Measurements from ENCODE around the gene CABP2.
"Not testable (repeated sequence)": the region's sequence is repeated elsewhere in the genome, so short reads cannot be mapped to it uniquely, and the experiment has no call there.

CABP2 gene

DNA sequence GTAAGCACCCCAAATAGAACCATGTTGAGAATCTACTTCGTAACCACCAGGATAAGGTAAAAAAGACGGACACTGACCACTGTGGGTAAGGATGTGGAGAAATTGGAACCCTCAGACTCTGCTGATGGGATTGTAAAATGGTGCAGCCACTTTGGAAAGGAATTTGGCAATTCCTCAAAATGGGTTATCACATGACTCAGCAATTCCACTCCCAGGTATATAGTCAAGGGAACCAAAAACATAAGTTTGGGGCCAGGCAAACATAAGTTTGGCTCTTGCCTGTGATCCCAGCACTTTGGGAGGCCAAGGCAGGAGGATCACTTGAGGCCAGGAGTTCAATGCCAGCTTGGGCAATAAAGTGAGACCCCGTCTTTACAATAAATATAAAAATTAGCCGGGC lies 5.1 kb upstream of the CABP2 start:
- H3K4me3 ChIP-seq = no peak overlapping the region
- no peaks in the 10 kb centered on the region for H3K4me1 ChIP-seq
- in situ Hi-C loops (cut with MboI; ENCODE audit: low sequenced_read_pairs) = no loop called here
- no peak for DNase-seq (ENCODE audit: low spot score in 2 of 2)
- H3K36me3 ChIP-seq (replicated peaks) = no peaks in the 10 kb centered on the region
- H3K27me3 ChIP-seq (ENCODE audit: low read depth) = no peaks in the 10 kb centered on the region
- H3K9me3 ChIP-seq = peaks cover 10% of the 10 kb centered on the region

DNA sequence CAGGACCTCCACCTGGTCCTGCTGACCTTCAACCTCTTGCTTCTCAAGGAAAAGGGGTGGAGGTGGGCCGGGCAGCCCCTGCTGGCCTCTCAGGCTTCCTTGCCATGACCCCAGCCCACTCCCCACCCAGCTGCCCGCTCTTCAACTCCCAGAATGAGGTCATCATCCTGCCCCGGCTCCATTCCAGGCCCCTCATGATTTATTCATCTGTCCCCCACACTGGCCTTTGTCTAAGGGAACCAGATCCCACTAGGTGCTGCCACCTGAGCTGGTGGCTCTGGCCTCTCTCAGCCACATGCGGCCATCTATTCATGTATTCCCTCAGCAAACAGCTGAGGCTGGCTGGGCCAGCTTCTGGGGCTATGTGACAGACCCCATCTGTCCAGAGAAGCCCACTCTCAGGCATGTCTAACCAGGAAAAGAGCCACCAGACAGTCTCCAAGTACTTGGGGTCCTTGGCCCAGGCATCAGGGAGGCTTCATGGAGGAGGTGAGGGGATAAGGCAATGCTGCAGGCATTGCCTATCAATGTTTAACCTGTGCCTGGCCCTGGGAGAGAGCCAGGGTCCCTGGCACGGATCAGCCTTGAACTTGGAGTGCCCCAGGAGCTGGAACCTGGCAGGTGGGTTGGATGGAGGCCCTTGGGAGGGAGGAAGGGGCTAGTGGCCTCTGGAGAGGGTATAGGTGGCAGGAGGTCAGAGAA lies 2.2 kb upstream of the CABP2 start:
- Histone ChIP-seq H3K4me3 (no peak overlapping the region), H3K9me3 (peaks cover 5% of the 10 kb centered on the region), H3K4me1 (no peaks in the 10 kb centered on the region), H3K36me3 (replicated peaks) (no peaks in the 10 kb centered on the region), H3K27me3 (ENCODE audit: low read depth) (no peaks in the 10 kb centered on the region)
- DNase-seq (ENCODE audit: low spot score in 2 of 2) = no peak
- in situ Hi-C loops (cut with MboI; ENCODE audit: low sequenced_read_pairs) = no loop called here

DNA sequence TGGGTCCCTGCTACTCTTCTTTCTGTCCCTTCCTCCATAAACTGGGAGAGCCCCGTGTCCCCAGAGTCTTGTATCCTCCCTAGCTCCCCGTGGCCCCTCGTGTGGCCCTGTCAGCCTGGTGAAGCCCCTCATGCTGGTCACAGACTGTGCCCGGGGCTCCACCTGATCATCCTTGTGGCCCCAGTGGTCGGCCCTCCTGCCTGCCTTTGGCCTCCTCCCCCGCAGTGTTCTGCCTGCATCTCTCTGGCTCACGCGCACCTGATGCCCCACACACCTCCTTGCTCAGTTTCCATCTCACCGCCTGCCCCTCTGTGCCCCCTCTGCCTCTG lies 1.2 kb upstream of the CABP2 start:
- no peak overlapping the region for H3K4me3 ChIP-seq
- no peaks in the 10 kb centered on the region for H3K27me3 ChIP-seq (ENCODE audit: low read depth)
- in situ Hi-C loops (cut with MboI; ENCODE audit: low sequenced_read_pairs) = no loop called here
- no peak for DNase-seq (ENCODE audit: low spot score in 2 of 2)
- H3K36me3 ChIP-seq (replicated peaks) = no peaks in the 10 kb centered on the region
- H3K4me1 ChIP-seq = no peaks in the 10 kb centered on the region
- H3K9me3 ChIP-seq = peaks cover 4% of the 10 kb centered on the region

DNA sequence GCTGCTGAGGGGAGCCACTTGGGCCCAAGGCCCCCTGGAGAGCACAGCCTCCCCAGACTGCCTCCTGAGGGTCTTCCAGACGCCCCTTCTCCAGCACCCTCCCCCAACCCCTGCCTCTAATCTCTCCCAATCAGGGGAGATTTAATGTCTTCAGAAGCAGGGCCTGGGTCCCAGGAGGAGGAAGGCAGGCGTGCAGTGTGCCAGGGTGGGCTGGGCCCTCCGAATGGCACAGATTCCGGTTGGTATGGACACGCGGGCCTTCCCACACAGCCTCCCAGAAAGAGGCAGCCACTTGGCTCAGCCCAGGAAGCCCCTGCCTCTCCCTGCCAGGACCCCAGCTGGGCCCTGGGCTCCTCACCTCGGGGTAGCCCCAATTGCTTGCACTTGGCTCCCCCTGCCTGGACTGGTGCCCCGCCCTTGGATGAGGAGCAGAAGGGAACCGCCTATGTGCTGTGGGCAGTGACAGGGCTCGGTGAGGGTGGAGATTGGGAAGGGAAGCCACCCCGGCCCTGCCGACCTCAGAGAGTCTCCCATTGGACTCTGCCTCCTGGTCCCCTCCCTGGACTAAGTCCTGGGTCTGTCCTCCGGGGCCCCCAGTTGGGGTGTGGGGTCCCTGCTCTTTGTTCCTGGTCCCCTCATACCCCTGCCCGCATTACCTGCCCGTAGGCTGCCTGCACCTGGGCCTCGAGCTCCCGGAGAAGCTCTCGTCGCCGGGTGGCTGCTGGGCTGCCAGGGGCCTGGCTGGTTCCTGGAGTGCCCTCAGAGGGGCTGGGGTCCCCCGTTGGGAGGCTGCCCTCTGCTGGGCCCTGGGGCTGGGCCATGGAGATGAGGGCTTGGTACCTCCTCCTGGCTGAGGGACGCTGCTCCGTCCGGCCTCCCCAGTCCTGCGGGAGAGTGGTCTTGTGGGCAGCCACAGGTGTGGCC lies 572 bp upstream of the CABP2 start:
- Histone ChIP-seq H3K4me3 (no peak overlapping the region), H3K36me3 (replicated peaks) (no peaks in the 10 kb centered on the region), H3K9me3 (no peaks in the 10 kb centered on the region), H3K4me1 (no peaks in the 10 kb centered on the region), H3K27me3 (ENCODE audit: low read depth) (no peaks in the 10 kb centered on the region)
- in situ Hi-C loops (cut with MboI; ENCODE audit: low sequenced_read_pairs) = no loop called here
- DNase-seq (ENCODE audit: low spot score in 2 of 2) = no peak

GRCh38 chr11:67522338-67522737 lies 908 bp downstream of the CABP2 start:
- no peak overlapping the region for H3K4me3 ChIP-seq
- no peaks in the 10 kb centered on the region for H3K27me3 ChIP-seq (ENCODE audit: low read depth)
- DNase-seq (ENCODE audit: low spot score in 2 of 2) = no peak
- no peaks in the 10 kb centered on the region for H3K9me3 ChIP-seq
- in situ Hi-C loops (cut with MboI; ENCODE audit: low sequenced_read_pairs) = no loop called here
- no peaks in the 10 kb centered on the region for H3K36me3 ChIP-seq (replicated peaks)
- no peaks in the 10 kb centered on the region for H3K4me1 ChIP-seq

GRCh38 chr11:67521924-67522323 lies 1.3 kb downstream of the CABP2 start:
- DNase-seq (ENCODE audit: low spot score in 2 of 2) = no peak
- Histone ChIP-seq H3K27me3 (ENCODE audit: low read depth) (no peaks in the 10 kb centered on the region), H3K4me3 (no peak overlapping the region), H3K9me3 (no peaks in the 10 kb centered on the region), H3K4me1 (no peaks in the 10 kb centered on the region), H3K36me3 (replicated peaks) (no peaks in the 10 kb centered on the region)
- in situ Hi-C loops (cut with MboI; ENCODE audit: low sequenced_read_pairs) = no loop called here

- no peaks in the 10 kb centered on the region for H3K27me3 ChIP-seq (ENCODE audit: low read depth)
- no peaks in the 10 kb centered on the region for H3K36me3 ChIP-seq (replicated peaks)
- no peak overlapping the region for H3K4me3 ChIP-seq
- H3K4me1 ChIP-seq = no peaks in the 10 kb centered on the region
- DNase-seq (ENCODE audit: low spot score in 2 of 2) = no peak
- H3K9me3 ChIP-seq = no peaks in the 10 kb centered on the region
- in situ Hi-C loops (cut with MboI; ENCODE audit: low sequenced_read_pairs) = no loop called here
Measured at GRCh38 chr11:67520856-67521824, 2.1 kb downstream of the CABP2 start.

GRCh38 chr11:67519726-67520125 lies 3.5 kb downstream of the CABP2 start:
- no peak overlapping the region for H3K4me3 ChIP-seq
- H3K9me3 ChIP-seq = no peaks in the 10 kb centered on the region
- H3K4me1 ChIP-seq = no peaks in the 10 kb centered on the region
- no peaks in the 10 kb centered on the region for H3K36me3 ChIP-seq (replicated peaks)
- in situ Hi-C loops (cut with MboI; ENCODE audit: low sequenced_read_pairs) = no loop called here
- no peak for DNase-seq (ENCODE audit: low spot score in 2 of 2)
- H3K27me3 ChIP-seq (ENCODE audit: low read depth) = no peaks in the 10 kb centered on the region

- in situ Hi-C loops (cut with MboI; ENCODE audit: low sequenced_read_pairs) = no loop called here
- Histone ChIP-seq H3K36me3 (replicated peaks) (no peaks in the 10 kb centered on the region), H3K4me1 (no peaks in the 10 kb centered on the region), H3K9me3 (no peaks in the 10 kb centered on the region), H3K27me3 (ENCODE audit: low read depth) (peaks cover 5% of the 10 kb centered on the region; the same call in 1 of the 2 replicates), H3K4me3 (no peak overlapping the region)
- DNase-seq (ENCODE audit: low spot score in 2 of 2) = no peak
Measured at GRCh38 chr11:67517784-67518552, 5.3 kb downstream of the CABP2 start.

DNA sequence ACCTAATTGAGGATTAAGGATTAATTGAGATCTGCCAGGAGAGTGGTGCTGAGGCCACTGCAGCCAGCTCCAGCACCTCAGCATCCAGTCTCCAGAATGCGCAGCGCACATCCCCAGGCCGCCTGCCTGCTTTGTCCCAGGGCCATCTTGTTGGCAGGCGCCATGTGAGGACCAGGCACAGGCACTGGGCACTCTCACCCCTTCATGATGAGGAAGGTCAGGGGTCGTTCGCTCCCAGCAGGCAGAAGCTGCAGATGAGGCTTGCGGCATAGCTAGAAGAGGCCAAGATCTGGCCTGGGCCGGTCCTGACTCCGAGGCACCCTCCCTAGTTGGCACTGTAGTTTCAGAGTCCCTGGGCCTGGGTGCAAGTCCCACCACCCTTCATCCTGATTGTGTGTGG lies 6.4 kb downstream of the CABP2 start:
- H3K9me3 ChIP-seq = no peaks in the 10 kb centered on the region
- H3K27me3 ChIP-seq (ENCODE audit: low read depth) = peaks cover 5% of the 10 kb centered on the region; the same call in 1 of the 2 replicates
- no peak for DNase-seq (ENCODE audit: low spot score in 2 of 2)
- no peaks in the 10 kb centered on the region for H3K36me3 ChIP-seq (replicated peaks)
- no peaks in the 10 kb centered on the region for H3K4me1 ChIP-seq
- in situ Hi-C loops (cut with MboI; ENCODE audit: low sequenced_read_pairs) = no loop called here
- H3K4me3 ChIP-seq = no peak overlapping the region

GRCh38 chr11:67514116-67514515 lies 9.1 kb downstream of the CABP2 start:
- Histone ChIP-seq H3K4me3 (no peak overlapping the region), H3K9me3 (no peaks in the 10 kb centered on the region), H3K36me3 (replicated peaks) (no peaks in the 10 kb centered on the region), H3K27me3 (ENCODE audit: low read depth) (peaks cover 9% of the 10 kb centered on the region), H3K4me1 (peaks cover under 1% of the 10 kb centered on the region; the same call in 1 of the 2 replicates)
- in situ Hi-C loops (cut with MboI; ENCODE audit: low sequenced_read_pairs) = no loop called here
- DNase-seq (ENCODE audit: low spot score in 2 of 2) = no peak

DNA sequence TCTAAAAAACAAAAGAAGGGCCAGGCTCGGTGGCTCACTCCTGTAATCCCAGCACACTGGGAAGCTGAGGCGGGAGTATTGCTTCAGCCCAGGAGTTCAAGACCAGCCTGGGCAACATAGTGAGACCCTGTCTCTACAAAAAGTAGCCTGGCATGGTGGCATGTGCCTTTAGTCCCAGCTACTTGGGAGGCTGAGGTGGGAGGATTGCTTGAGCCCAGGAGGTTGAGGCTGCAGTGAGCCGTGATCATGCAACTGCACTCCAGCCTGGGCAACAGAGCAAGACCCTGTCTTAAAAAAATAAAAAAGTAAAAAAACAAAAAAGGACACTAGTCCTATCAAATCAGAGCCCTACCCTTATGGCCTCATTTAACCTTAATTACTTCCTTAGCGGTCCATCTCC lies 11.7 kb downstream of the CABP2 start:
- H3K9me3 ChIP-seq; H3K27me3 ChIP-seq (ENCODE audit: low read depth); H3K36me3 ChIP-seq (replicated peaks); DNase-seq (ENCODE audit: low spot score in 2 of 2); H3K4me3 ChIP-seq; in situ Hi-C loops (cut with MboI; ENCODE audit: low sequenced_read_pairs): not testable (repeated sequence)
- H3K4me1 ChIP-seq = peaks cover 17% of the 10 kb centered on the region

DNA sequence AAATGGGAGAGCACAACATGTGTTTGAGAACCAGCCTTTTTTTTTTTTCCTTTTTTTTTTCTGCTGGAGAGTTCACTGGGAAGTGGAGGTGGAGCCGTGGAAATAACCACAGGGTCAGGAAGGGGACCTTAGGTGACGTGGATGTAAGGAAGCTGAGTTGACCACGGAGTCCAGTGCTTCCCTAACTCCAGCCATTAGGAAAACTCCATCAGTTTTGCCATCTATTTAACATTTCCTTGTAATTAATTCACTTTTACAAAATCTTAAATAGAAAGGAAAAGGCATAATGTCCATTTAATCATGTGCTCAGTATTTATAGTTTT lies 13.3 kb downstream of the CABP2 start:
- peaks cover 9% of the 10 kb centered on the region for H3K27me3 ChIP-seq (ENCODE audit: low read depth)
- in situ Hi-C loops (cut with MboI; ENCODE audit: low sequenced_read_pairs) = no loop called here
- peaks cover 16% of the 10 kb centered on the region for H3K36me3 ChIP-seq (replicated peaks)
- H3K4me1 ChIP-seq = peaks cover 30% of the 10 kb centered on the region
- H3K9me3 ChIP-seq = no peaks in the 10 kb centered on the region
- DNase-seq (ENCODE audit: low spot score in 2 of 2) = no peak
- H3K4me3 ChIP-seq = no peak overlapping the region

Measured in HAP-1 (cell line).